ENCODE data around the gene TVP23C.
"Not testable (repeated sequence)": the region's sequence is repeated elsewhere in the genome, so short reads cannot be mapped to it uniquely, and the experiment has no call there.

DNA sequence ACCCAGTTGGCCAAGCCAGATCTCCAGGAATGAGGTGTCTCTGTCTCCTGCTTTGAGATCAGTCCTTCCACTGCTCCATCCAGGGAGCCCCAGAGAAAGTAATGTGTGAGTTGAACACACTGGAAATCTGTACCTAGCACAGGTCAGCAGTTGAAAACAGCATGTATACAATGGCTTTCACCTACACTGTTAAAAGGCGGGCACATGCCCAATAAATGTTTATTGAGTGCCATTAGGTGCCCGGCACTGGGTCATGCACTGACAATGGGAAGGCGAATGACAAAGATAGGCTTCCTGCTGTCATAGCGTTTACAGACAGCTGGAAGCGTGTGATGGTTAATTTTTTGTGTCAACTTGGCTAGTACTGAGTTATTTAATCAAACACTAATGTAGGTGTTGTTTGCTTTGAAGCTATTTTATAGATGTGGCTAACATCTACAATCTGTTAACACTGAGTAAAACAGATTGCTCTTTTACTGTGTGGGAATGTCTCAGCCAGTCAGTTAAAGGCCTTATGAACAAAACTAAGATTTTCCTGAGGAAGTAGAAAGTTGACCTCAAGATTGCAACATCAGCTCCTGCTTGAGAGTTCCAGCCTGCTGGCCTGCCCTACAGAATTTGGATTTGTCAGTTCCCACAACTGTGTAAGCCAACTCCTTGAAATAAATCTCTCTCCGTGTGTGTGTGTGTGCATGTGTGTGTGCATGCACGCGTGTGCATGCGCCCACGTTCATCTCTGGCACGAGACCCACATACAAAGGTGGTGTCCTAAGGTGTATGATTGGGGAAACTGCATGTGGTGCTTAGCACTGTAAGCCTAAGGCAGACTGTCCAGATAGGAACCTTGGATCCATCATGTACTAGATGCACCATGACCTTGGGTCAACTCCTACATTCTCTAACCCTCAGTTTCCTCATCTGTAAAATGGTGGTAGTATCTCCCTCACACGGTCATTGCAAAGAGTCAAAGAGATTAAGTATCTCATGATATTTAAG, 38.0 kb downstream of the TVP23C start:
- not testable (repeated sequence) for TF ChIP-seq POLR2A (IDR thresholded peaks at IDR 0.05)
- TF ChIP-seq, protein P1, sequence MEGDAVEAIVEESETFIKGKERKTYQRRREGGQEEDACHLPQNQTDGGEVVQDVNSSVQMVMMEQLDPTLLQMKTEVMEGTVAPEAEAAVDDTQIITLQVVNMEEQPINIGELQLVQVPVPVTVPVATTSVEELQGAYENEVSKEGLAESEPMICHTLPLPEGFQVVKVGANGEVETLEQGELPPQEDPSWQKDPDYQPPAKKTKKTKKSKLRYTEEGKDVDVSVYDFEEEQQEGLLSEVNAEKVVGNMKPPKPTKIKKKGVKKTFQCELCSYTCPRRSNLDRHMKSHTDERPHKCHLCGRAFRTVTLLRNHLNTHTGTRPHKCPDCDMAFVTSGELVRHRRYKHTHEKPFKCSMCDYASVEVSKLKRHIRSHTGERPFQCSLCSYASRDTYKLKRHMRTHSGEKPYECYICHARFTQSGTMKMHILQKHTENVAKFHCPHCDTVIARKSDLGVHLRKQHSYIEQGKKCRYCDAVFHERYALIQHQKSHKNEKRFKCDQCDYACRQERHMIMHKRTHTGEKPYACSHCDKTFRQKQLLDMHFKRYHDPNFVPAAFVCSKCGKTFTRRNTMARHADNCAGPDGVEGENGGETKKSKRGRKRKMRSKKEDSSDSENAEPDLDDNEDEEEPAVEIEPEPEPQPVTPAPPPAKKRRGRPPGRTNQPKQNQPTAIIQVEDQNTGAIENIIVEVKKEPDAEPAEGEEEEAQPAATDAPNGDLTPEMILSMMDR (IDR thresholded peaks at IDR 0.05), result not testable (repeated sequence)
